ENCODE results near the gene SACM1L.

SACM1L gene

DNA sequence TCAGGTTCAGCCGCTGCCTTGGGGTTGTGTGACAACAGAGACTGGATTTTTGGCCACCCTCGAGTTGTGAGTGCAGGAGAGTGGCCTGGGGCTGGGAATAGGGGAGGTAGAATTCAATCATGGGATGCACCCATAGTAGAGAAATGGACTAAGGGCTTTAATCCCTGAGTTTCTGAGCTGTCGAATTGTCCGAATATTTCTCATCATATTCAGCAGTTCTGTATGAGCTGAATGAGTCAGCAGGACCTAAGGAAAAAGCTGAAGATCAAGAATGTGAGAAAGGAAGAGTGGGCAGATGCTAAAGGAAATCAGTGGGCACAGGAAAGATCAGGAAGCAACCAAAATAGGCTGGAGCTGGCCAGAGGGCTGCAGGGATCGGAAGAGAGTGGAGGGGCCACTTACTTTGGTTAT is 44.4 kb upstream of the SACM1L start:
- no peaks in the 10 kb centered on the region for H3K79me2 ChIP-seq (ENCODE audit: control insufficient read depth, low read length)
- no peak overlapping the region for H3K4me3 ChIP-seq (ENCODE audit: low read length)
- H3K36me3 ChIP-seq (ENCODE audit: control insufficient read depth, low read length) = no peaks in the 10 kb centered on the region

DNA sequence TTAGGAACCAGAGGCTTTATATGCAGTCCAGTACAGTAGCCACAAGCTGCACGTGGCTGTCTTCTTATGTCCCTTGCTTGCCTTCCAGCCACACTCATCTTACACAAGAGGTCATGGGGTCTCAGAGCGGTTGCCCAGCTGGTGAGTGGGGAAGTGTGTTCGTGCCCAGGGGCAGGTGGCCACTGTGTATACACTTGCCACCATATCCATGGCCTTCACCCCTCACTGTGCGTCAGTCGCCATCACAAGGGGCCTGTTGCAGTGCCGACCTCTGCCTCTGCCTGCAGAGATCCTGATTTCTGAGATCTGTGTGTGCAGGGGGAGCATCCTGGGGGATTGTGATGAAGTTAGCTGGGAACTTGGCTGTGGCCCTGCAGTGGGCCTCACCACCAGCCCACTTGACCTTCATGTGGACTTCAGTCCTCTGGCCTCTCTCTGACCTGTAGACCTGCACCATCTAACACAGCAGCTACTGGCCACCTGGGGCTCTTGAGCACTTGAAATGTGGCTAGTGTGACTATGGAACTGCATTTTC is 43.1 kb upstream of the SACM1L start:
- Histone ChIP-seq H3K9me2 (replicated peaks; ENCODE audit: control insufficient read depth, low read length) (no peaks in the 10 kb centered on the region), H3K4me1 (ENCODE audit: control insufficient read depth, low read length) (no peaks in the 10 kb centered on the region), H3K9me3 (ENCODE audit: control insufficient read depth, insufficient read depth, low read length) (no peaks in the 10 kb centered on the region), H3K4me3 (ENCODE audit: low read length) (no peak overlapping the region), H3K27me3 (ENCODE audit: control insufficient read depth, low read length) (no peaks in the 10 kb centered on the region), H3K36me3 (ENCODE audit: control insufficient read depth, low read length) (no peaks in the 10 kb centered on the region), H4K20me1 (ENCODE audit: control insufficient read depth, insufficient read depth, low read depth, low read length) (no peaks in the 10 kb centered on the region; the same call in 1 of the 2 replicates), H3K4me2 (ENCODE audit: low read length) (no peak overlapping the region), H3K27ac (ENCODE audit: low read depth, low read length) (no peak overlapping the region), H3F3A (ENCODE audit: control insufficient read depth, insufficient read depth) (no peaks in the 10 kb centered on the region), H3K79me2 (ENCODE audit: control insufficient read depth, low read length) (no peaks in the 10 kb centered on the region)
- TF ChIP-seq CTCF (IDR thresholded peaks at IDR 0.05; ENCODE audit: low read depth, low read length, poor library complexity, severe bottlenecking) (no peak), EZH2phosphoT487 (IDR thresholded peaks at IDR 0.05; ENCODE audit: borderline replicate concordance, low read length) (no peak)

More for the DNA sequence above, 44.4 kb upstream of the SACM1L start:
- H3K4me1 ChIP-seq (ENCODE audit: control insufficient read depth, low read length) = peaks cover 6% of the 10 kb centered on the region
- TF ChIP-seq EZH2phosphoT487 (IDR thresholded peaks at IDR 0.05; ENCODE audit: borderline replicate concordance, low read length) = no peak
- TF ChIP-seq CTCF (IDR thresholded peaks at IDR 0.05; ENCODE audit: low read depth, low read length, poor library complexity, severe bottlenecking) = no peak
- H3K27me3 ChIP-seq (ENCODE audit: control insufficient read depth, low read length) = no peaks in the 10 kb centered on the region
- H3K9me3 ChIP-seq (ENCODE audit: control insufficient read depth, insufficient read depth, low read length) = no peaks in the 10 kb centered on the region
- no peaks in the 10 kb centered on the region for H3F3A ChIP-seq (ENCODE audit: control insufficient read depth, insufficient read depth)
- no peaks in the 10 kb centered on the region; the same call in 1 of the 2 replicates for H4K20me1 ChIP-seq (ENCODE audit: control insufficient read depth, insufficient read depth, low read depth, low read length)
- H3K9me2 ChIP-seq (replicated peaks; ENCODE audit: control insufficient read depth, low read length) = no peaks in the 10 kb centered on the region
- no peak overlapping the region for H3K27ac ChIP-seq (ENCODE audit: low read depth, low read length)
- H3K4me2 ChIP-seq (ENCODE audit: low read length) = no peak overlapping the region

DNA sequence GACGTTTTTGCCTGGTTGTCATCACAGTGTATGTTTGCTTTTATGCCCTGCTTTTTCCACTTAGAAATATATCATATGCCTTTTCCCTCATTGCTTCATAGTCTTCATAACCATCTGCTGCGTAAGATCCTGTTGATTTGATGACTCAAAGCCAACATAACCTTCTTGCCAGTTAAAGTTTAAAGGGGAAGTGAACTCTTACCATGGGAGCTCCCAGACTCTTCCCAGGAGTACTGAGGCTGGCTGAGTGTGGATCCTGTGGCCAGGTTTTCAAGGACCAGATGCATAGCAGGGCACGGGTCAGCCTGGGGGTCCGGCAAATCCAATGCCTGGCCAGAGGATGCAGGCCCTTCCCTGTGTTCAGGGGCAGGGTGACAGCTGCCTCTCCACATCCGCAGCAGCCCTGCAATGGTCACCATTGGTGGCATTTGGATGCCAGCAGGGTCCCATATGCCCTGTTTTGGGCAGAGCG is 42.0 kb upstream of the SACM1L start:
- Histone ChIP-seq H4K20me1 (ENCODE audit: control insufficient read depth, insufficient read depth, low read depth, low read length) (no peaks in the 10 kb centered on the region; the same call in 1 of the 2 replicates), H3K27me3 (ENCODE audit: control insufficient read depth, low read length) (no peaks in the 10 kb centered on the region), H3K79me2 (ENCODE audit: control insufficient read depth, low read length) (no peaks in the 10 kb centered on the region), H3K36me3 (ENCODE audit: control insufficient read depth, low read length) (no peaks in the 10 kb centered on the region), H3K27ac (ENCODE audit: low read depth, low read length) (no peak overlapping the region), H3K4me1 (ENCODE audit: control insufficient read depth, low read length) (no peaks in the 10 kb centered on the region), H3K4me3 (ENCODE audit: low read length) (no peak overlapping the region), H3K4me2 (ENCODE audit: low read length) (no peak overlapping the region), H3F3A (ENCODE audit: control insufficient read depth, insufficient read depth) (no peaks in the 10 kb centered on the region), H3K9me2 (replicated peaks; ENCODE audit: control insufficient read depth, low read length) (no peaks in the 10 kb centered on the region), H3K9me3 (ENCODE audit: control insufficient read depth, insufficient read depth, low read length) (no peaks in the 10 kb centered on the region)
- no peak for TF ChIP-seq CTCF (IDR thresholded peaks at IDR 0.05; ENCODE audit: low read depth, low read length, poor library complexity, severe bottlenecking)
- no peak for TF ChIP-seq EZH2phosphoT487 (IDR thresholded peaks at IDR 0.05; ENCODE audit: borderline replicate concordance, low read length)

All from DOHH2 (cell line).